Left ventricle myocardium inferior (tissue), 1 donor: ENCODE results near the gene SLC35F1. TPM values are rescaled to one million over a fixed set of nuclear protein-coding genes. Genes with fewer than 3 reads are reported as not detected.

ENCODE experiments used
- DNase-seq: peaks from one replicate; pipeline ENCODE4 v3.0.0-alpha.2; 2020
- H3K27ac ChIP-seq: fragments of 200-600 bp; replicated peaks from 2 replicates; pipeline ENCODE4 v1.8.0; 2021
- H3K27me3 ChIP-seq: fragments of 200-600 bp; 2 replicates; pipeline ENCODE4 v1.8.0; 2021; ENCODE audit warnings: low read depth
- H3K36me3 ChIP-seq: fragments of 200-600 bp; 2 replicates; pipeline ENCODE4 v1.8.0; 2021
- H3K4me1 ChIP-seq: fragments of 200-600 bp; 2 replicates; pipeline ENCODE4 v1.8.0; 2021
- H3K4me3 ChIP-seq: fragments of 200-600 bp; 2 replicates; pipeline ENCODE4 v1.8.0; 2021; ENCODE audit warnings: mild to moderate bottlenecking, moderate library complexity
- H3K9me3 ChIP-seq: fragments of 200-600 bp; replicated peaks from 2 replicates; pipeline ENCODE4 v1.8.0; 2021
- CTCF ChIP-seq: fragments of 200-600 bp; IDR thresholded peaks from 2 replicates; pipeline ENCODE4 v1.8.0; 2021; ENCODE audit warnings: antibody characterized with exemption, mild to moderate bottlenecking, borderline replicate concordance
- intact Hi-C: fragments of 100-400 bp; cut with micrococcal nuclease; formaldehyde crosslinking; loops from one replicate; pipeline ENCODE4 v1.11.0; 2022
- total RNA-seq: library from RNA; stranded (reverse); fragmentation: NEBNext Ultra II Directional; extraction: Animal tissue kit (Norgen Biotek cat#: 25700); gene quantifications from one replicate; pipeline ENCODE4 v1.2.1, GENCODE V29; 2021
- donor health status: DM: no; HTN: yes; CAD: no; lungs with severe emphysema.

SLC35F1 gene
- total RNA-seq, 1 donor from 2014 or later = 6.4 TPM

DNA sequence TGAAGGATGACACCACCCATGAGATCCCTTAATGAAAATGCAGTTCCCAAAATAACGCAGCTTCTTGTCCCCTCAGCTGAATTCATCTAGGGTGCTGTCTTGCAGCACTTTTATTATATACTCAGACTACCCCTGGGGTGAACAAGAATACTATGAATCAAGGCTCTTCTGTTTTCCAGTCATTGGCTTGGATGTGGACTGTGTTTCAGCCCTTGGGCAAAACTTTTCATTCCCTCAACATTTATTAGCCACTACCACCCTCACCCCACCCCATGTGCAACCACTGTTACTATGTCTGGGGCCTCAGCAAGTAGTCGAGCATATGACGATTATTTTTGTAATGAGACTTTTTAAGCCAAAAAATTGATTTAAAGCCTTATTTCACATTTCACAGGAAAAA, 321.8 kb downstream of the SLC35F1 start:
- H3K4me3 ChIP-seq = no peak overlapping the region
- H3K36me3 ChIP-seq = no peaks in the 10 kb centered on the region
- no peaks in the 10 kb centered on the region for H3K9me3 ChIP-seq
- intact Hi-C loops = no loop called here
- no peak for DNase-seq
- H3K27me3 ChIP-seq = no peaks in the 10 kb centered on the region
- H3K27ac ChIP-seq = no peak overlapping the region
- no peaks in the 10 kb centered on the region for H3K4me1 ChIP-seq
- no peak for TF ChIP-seq CTCF

- no peak for TF ChIP-seq CTCF
- intact Hi-C loops = no loop called here
- Histone ChIP-seq H3K27ac (no peak overlapping the region), H3K36me3 (no peaks in the 10 kb centered on the region), H3K4me3 (no peak overlapping the region), H3K27me3 (no peaks in the 10 kb centered on the region), H3K9me3 (no peaks in the 10 kb centered on the region), H3K4me1 (no peaks in the 10 kb centered on the region)
- no peak for DNase-seq
Measured at GRCh38 chr6:118240878-118241528, 333.9 kb downstream of the SLC35F1 start.

DNA sequence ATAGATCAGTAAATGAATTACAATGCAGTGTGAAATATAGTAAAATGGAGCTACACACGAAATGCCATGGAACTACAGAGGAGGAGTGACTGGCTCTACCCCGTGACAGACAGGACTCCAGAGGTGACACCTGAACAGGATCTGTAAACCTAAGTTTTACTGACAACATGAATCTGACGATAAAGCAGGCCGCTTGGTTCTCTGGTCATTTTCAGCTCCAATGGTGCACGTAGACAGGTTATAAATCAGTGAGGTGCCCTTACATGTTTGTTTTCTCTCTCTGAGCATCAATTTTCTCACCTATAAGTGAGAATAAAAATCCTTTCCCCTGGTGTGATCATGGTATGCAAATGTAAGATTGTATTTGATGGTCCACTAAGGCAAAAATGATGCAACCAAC, 339.3 kb downstream of the SLC35F1 start:
- no peak overlapping the region for H3K4me3 ChIP-seq
- no peak for DNase-seq
- intact Hi-C loops = no loop called here
- no peak overlapping the region for H3K27ac ChIP-seq
- TF ChIP-seq CTCF = no peak
- H3K27me3 ChIP-seq = no peaks in the 10 kb centered on the region
- H3K36me3 ChIP-seq = no peaks in the 10 kb centered on the region
- H3K4me1 ChIP-seq = no peaks in the 10 kb centered on the region
- H3K9me3 ChIP-seq = no peaks in the 10 kb centered on the region

- no peak for TF ChIP-seq CTCF
- no peak for DNase-seq
- H3K4me1 ChIP-seq = no peaks in the 10 kb centered on the region
- no peaks in the 10 kb centered on the region for H3K9me3 ChIP-seq
- H3K36me3 ChIP-seq = no peaks in the 10 kb centered on the region
- no peak overlapping the region for H3K27ac ChIP-seq
- intact Hi-C loops = no loop called here
- no peaks in the 10 kb centered on the region for H3K27me3 ChIP-seq
- no peak overlapping the region for H3K4me3 ChIP-seq
Measured at GRCh38 chr6:118248171-118248570, 341.1 kb downstream of the SLC35F1 start.

GRCh38 chr6:118249680-118250079, 342.6 kb downstream of the SLC35F1 start:
- Histone ChIP-seq H3K27me3 (no peaks in the 10 kb centered on the region), H3K36me3 (no peaks in the 10 kb centered on the region), H3K9me3 (no peaks in the 10 kb centered on the region), H3K4me3 (no peak overlapping the region), H3K4me1 (no peaks in the 10 kb centered on the region), H3K27ac (no peak overlapping the region)
- DNase-seq = no peak
- intact Hi-C loops = loop anchor here (5.0 kb wide), 1 partner anchor 272 kb away; no protein-coding TSS in a partner anchor
- no peak for TF ChIP-seq CTCF
